Fibroblast of lung (primary cell): ENCODE data around the gene ZNF599.

Experiments used
- EZH2 ChIP-seq: IDR thresholded peaks from 2 replicates; pipeline ENCODE4 v1.5.1; 2012; ENCODE audit warnings: low read length, control low read depth, mild to moderate bottlenecking; ENCODE audit errors: missing control alignments
- TF ChIP-seq, protein P1 (sequence below), 2 donors: IDR thresholded peaks in 1 of 2; conservative IDR thresholded peaks in 1 of 2; 1 replicate in 1 of 2; 2 replicates in 1 of 2; pipeline ENCODE4 v1.5.1; 2011 to 2012; ENCODE audit warnings: low read length in 2 of 2, control low read depth in 1 of 2, inconsistent platforms in 1 of 2, low read depth in 1 of 2, mild to moderate bottlenecking in 1 of 2

- TF ChIP-seq, protein P1, sequence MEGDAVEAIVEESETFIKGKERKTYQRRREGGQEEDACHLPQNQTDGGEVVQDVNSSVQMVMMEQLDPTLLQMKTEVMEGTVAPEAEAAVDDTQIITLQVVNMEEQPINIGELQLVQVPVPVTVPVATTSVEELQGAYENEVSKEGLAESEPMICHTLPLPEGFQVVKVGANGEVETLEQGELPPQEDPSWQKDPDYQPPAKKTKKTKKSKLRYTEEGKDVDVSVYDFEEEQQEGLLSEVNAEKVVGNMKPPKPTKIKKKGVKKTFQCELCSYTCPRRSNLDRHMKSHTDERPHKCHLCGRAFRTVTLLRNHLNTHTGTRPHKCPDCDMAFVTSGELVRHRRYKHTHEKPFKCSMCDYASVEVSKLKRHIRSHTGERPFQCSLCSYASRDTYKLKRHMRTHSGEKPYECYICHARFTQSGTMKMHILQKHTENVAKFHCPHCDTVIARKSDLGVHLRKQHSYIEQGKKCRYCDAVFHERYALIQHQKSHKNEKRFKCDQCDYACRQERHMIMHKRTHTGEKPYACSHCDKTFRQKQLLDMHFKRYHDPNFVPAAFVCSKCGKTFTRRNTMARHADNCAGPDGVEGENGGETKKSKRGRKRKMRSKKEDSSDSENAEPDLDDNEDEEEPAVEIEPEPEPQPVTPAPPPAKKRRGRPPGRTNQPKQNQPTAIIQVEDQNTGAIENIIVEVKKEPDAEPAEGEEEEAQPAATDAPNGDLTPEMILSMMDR (conservative IDR thresholded peaks at IDR 0.05 in 1 of 2, IDR thresholded peaks at IDR 0.05 in 1 of 2; ENCODE audit: low read depth in 1 of 2, low read length in 2 of 2): no peak
- no peak for TF ChIP-seq EZH2
Observed at GRCh38 chr19:34744896-34745690, 27.9 kb downstream of the ZNF599 start.
